GM12865 (cell line): Measurements from ENCODE around the gene MXRA7.

Experiments used
- DNase-seq: peaks from one replicate; pipeline ENCODE4 v3.0.0; 2010; ENCODE audit warnings: low read depth
- H3K4me3 ChIP-seq: 2 replicates; pipeline ENCODE4 v1.5.1; 2011; ENCODE audit warnings: mild to moderate bottlenecking, low read depth, low read length, control low read depth
- TF ChIP-seq, protein P1 (sequence below): IDR thresholded peaks from 2 replicates; pipeline ENCODE4 v1.5.1; 2011; ENCODE audit warnings: low read length, control low read depth, low read depth, inconsistent platforms; ENCODE audit not compliant: insufficient read depth; ENCODE audit errors: missing control alignments

Gene MXRA7

DNA sequence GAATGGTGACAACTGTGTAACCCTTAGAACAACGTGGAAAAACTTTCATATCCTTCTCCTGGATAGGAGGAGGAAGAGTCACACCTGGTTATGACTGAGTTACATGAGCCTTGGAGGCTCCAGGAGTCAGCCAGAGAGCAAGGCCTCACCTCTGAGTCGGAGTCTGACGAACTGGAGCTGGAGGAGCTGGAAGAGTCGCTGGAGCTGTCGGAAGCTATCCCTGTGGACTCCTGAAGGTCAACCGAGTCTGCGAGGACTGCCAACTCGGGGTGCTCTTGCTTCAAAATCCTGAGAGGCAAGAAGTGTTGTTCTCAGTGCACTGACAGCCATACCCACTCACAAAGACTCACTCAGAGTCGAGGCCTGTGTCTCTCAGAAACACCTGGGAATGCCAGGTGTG, 9.4 kb upstream of the MXRA7 start:
- DNase-seq, result no peak
- TF ChIP-seq, protein P1, sequence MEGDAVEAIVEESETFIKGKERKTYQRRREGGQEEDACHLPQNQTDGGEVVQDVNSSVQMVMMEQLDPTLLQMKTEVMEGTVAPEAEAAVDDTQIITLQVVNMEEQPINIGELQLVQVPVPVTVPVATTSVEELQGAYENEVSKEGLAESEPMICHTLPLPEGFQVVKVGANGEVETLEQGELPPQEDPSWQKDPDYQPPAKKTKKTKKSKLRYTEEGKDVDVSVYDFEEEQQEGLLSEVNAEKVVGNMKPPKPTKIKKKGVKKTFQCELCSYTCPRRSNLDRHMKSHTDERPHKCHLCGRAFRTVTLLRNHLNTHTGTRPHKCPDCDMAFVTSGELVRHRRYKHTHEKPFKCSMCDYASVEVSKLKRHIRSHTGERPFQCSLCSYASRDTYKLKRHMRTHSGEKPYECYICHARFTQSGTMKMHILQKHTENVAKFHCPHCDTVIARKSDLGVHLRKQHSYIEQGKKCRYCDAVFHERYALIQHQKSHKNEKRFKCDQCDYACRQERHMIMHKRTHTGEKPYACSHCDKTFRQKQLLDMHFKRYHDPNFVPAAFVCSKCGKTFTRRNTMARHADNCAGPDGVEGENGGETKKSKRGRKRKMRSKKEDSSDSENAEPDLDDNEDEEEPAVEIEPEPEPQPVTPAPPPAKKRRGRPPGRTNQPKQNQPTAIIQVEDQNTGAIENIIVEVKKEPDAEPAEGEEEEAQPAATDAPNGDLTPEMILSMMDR, result no peak
- H3K4me3 ChIP-seq, result no peak overlapping the region

DNA sequence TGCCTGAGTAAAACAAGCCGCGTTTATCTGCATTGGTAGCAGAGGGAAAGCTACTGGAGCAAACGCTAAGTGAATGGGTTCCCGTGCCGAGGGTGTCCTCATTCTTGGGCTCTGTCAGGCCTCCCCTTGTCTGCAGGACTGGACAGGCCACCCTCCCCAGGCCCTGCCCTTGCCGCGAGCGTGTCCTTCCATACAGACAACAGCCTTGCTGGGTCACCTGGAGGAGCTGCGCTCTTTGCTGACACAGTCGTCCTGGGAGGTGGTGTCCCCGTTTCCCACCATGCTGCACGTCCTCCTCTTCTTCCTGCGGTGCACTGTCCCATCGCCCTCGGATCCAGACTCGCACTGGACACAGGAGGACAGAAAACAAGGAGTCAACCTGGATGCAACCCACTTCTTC, 7.8 kb upstream of the MXRA7 start:
- H3K4me3 ChIP-seq, result no peak overlapping the region
- no peak for DNase-seq
- TF ChIP-seq, protein P1, result no peak

- no peak for DNase-seq
- H3K4me3 ChIP-seq, result no peak overlapping the region
- TF ChIP-seq, protein P1, result no peak
These were observed 6.1 kb upstream of the MXRA7 start for GRCh38 chr17:76716839-76717215.

DNA sequence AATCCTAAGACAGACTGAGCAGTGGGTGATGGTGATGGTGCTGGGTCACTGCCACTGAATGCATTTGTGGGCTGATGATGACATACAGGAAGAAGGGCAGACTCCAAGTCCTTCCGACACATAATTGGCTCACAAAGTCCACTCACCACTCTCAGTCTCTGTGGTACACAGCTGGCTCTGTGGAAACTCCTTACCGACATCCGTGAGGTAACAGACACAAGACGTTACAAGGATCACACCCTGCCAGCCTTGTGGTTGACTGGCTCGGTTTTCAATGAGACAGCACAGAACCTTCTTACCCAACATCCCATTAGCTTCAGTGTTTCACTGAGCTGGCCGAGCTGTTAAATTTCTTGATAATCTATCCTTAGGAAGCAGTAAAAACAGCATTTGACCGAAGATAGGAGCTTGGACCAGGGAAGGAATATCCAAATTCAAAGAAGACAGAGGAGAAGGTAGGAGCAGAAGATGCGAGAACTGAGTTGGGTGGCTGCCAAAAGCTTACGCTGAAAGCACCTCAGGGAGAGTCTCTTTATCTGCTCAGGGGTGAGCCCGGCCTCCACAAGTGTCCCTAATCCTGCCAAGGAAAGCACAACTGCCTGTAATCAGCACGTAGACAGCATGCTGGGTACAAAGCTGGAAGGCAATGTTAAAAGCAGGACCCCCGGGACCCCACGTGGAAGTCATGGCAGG, 5.5 kb upstream of the MXRA7 start:
- no peak for DNase-seq
- TF ChIP-seq, protein P1, result no peak
- no peak overlapping the region for H3K4me3 ChIP-seq

- TF ChIP-seq, protein P1, result no peak
- H3K4me3 ChIP-seq, result no peak overlapping the region
- no peak for DNase-seq
These were observed 4.7 kb upstream of the MXRA7 start for GRCh38 chr17:76715496-76715830.

GRCh38 chr17:76714822-76715495, 4.2 kb upstream of the MXRA7 start:
- DNase-seq, result peak; percentile 64
- no peak overlapping the region for H3K4me3 ChIP-seq

More at GRCh38 chr17:76714822-76715495, 4.2 kb upstream of the MXRA7 start:
- TF ChIP-seq, protein P1, result peak; percentile 66
